GF-D8 (cell line): ENCODE measurements around the gene BHLHE23.
"Not testable (repeated sequence)": the region's sequence is repeated elsewhere in the genome, so short reads cannot be mapped to it uniquely, and the experiment has no call there.

Experiments used
- DNase-seq: peaks from one replicate; lab custom pipeline; 2025; lab: John Stamatoyannopoulos, UW

Gene BHLHE23

DNA sequence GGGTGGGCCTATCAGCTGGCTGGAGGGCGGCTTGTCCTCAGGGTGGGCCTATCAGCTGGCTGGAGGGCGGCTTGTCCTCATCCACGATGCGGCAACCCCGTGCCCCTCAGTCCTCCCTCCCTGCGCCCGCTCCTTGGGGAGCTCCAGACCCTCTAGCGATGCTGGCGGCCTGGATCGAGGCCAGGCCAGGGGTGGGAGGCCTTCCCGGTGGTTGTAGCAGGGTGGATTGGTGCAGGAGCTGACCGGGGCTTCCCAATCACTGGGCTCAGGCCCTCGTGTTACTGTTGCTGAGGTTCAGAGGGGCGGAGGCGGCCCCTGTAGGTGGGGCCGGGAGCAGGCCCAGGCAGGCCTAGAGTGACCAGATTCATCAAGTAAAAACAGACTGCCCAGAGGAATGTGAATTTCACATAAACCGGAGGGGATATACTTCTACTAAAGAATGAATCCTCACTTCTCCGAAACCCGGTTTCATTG, 45.4 kb downstream of the BHLHE23 start:
- no peak for DNase-seq

DNA sequence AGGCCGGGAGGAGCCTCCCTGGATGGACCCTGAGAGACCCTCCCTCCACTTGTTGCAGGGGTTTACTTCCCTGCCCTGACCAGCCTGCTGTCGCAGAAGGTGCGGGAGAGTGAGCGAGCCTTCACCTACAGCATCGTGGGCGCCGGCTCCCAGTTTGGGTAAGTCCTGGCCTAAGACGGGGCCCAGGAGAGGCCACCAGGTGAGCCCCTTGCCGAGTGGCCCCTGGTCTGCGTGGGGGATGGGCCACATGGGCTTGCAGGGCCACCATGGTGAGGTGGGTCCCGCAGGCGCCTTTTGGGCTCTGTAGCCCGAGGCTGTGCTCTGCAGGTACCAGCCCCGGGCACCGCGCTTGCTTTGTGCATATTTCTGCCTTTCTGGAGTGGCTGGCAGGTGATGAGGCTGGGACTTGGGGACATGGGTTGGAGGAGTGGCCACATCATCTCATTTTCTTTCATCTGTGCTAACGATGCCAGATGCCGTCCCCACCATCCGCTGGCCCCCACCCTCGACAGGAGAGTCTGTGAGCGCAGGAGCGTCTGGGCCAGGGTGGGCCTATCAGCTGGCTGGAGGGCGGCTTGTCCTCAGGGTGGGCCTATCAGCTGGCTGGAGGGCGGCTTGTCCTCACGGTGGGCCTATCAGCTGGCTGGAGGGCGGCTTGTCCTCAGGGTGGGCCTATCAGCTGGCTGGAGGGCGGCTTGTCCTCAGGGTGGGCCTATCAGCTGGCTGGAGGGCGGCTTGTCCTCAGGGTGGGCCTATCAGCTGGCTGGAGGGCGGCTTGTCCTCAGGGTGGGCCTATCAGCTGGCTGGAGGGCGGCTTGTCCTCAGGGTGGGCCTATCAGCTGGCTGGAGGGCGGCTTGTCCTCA, 46.1 kb downstream of the BHLHE23 start:
- DNase-seq: not testable (repeated sequence)

DNA sequence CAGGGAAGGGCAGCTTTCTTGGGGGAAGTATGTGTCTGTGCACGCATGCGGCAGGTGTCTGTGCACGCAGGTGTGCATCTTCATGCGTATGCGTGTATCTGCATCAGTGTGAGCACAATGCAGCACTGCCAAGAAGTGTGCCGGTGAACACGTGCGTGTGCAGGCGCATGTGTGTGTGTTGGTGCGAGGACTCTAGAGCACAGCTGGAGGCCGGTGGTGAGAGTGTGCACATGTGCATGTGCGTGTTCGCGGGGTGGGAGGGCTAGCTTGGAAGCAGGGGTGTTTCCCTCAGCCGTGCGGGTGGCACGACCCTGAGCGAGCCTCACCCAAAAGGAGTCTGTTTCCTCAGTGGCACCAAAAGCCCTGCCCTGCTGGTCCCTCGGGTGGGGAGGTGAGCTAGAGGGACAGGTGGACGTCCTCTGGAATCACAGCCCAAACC, 46.7 kb downstream of the BHLHE23 start:
- DNase-seq: no peak

DNA sequence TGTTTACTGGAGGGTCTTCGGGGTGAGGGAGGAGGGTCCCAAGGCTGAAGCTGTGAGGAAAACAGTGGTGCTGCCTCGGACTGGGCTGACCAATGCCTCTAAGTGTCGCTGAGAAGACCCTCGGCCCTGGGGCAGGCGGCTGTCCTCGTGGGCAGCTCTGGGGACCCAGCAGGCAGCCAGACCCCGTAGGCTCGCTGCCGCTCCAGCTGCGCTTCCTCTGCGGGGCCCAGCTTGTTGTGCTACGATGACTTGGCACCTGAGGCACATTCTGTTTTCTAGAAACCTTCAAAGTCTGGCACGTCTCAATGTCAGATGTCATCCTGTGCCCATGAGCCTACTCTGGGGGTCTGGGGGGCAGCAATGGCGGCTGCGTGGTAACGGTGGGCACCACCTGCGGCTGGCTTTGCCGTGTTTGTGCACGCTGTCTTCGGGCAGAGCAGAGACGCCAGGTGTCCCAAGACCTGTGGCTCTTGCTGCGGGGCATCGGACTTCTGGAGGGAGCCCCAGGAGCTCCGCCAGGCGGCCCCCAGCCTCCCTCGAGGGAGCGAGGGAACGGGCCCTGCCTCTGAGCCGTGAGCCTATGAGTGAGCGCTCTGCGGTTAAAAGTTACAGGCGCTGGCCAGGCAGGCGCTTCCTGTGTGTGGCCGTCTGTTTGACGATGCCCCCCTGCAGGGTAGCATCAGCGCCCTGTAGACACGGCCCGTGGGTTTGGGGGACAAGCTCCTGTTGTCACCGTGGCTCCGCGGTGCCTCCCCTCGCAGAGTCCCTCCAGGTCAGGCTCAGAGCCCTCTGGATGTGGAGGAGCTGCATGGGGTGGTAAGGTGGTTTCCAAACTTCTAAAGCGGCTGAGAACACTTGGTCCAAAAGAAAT, 47.4 kb downstream of the BHLHE23 start:
- no peak for DNase-seq

DNA sequence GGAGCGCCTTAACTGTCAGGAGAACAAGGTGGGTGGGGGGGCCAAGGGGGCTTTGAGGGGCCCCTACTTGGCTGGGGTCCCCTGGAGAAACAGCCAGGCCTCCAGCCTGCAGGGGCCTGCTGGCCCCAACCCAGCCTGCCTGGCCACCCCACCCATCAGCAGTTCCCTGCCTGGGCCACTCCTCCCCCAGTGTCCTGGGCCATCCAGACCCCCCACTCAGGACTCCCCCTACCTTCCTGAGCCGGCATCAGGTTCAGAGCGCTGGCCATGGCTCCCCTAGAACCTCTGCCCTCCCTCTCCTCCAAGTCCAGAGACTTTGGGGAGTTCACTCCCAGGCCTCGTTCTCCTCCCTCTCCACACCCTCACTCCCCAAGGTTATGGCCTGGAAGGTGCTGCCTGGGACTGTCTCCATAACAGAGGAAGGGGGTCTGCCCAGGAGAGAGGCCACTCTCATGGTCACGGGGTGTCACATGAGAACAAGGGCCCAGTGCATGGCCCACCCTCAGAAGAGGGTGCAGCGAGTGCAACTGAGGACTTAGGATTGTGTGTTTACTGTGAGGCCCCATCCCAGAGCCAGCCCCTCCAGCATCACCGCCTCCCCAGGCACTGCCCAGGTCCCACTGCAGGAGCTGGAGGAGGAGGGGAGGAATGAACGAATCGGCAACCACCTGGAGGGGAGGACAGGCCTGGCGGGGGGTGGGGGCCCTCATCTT, 48.2 kb downstream of the BHLHE23 start:
- DNase-seq: no peak

DNA sequence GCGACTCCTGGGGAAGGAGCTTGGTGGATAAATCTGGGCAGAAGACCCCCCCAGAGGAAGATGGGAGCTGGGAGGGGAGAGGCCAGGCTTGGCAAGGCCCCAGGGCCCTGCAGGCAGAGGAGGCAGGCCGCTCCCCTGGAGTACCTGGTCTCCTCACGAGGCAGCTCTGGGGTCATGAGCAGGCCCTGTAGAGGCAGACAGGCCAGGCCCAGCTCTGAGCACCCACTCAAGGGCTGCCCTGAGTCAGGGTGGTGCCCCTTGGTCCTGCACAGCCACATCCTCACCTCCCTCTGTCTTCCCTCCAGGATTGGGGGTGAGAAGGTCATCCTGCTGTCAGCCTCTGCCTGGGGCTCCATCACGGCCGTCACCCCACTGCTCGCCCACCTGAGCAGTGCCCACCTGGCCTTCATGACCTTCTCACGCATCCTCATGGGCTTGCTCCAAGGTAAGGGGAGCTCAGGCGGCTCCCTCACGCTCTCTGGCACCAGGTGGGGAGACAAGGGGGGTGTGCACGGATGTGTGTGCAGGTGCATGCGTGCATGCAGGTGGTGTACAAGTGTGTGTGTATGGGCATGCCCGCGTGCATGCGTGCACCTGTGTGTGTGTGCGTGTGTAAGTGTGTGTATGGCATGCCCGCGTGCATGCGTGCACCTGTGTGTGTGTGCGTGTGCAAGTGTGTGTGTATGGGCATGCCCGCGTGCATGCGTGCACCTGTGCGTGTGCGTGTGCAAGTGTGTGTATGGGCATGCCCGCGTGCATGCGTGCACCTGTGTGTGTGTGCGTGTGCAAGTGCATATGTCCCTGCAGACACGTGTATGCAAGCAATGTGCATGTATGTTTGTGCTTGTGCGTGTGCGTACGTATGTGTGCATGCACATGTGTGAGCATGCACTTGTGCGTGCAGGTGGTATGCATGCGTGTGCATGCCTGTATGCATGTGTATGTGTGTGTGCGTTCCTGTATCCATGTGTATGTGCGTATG, 49.3 kb downstream of the BHLHE23 start:
- no peak for DNase-seq

DNA sequence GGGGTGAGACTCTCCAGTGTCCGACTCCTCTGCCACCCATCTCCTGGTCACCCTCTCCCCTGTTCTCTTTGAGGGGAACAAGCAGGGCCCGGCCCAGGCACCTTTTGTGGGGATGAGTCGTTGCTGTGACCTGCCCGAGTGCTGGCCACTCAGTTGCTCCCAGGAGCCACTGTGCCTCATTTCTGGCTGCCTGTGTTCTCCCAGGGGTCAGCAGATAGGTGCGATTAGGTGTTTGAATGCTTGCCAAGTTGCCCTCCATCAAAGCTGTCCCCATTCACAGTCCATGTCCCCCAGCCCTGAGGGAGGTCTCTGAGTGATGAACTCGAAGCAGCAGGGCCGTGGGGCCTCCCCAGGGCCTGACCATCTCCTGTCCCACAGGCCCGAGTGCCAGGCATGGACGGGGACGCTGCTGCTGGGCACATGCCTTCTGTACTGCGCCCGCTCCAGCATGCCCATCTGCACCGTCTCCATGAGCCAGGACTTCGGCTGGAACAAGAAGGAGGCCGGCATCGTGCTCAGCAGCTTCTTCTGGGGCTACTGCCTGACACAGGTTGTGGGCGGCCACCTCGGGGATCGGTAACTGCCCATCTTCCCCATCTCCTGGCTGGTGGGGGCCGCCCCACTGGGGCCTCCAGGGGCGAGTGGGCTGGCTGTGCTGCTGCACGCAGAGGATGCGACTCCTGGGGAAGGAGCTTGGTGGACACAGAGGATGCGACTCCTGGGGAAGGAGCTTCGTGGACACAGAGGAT, 50.2 kb downstream of the BHLHE23 start:
- DNase-seq: no peak
